NCI-H1930 (cell line): ENCODE results near the gene ACTRT2.

ENCODE experiments used
- DNase-seq, 2 experiments: peaks; one replicate each; lab custom pipeline; 2025; lab: John Stamatoyannopoulos, UW

The ACTRT2 gene

GRCh38 chr1:3033040-3033789 lies 11.9 kb downstream of the ACTRT2 start:
- DNase-seq, result no peak

GRCh38 chr1:3033790-3034090 lies 12.5 kb downstream of the ACTRT2 start:
- DNase-seq, result no peak

GRCh38 chr1:3034162-3034561 lies 12.9 kb downstream of the ACTRT2 start:
- DNase-seq, result no peak

GRCh38 chr1:3034728-3035562 lies 13.7 kb downstream of the ACTRT2 start:
- no peak for DNase-seq

- no peak for DNase-seq
Measured at GRCh38 chr1:3035563-3036446, 14.5 kb downstream of the ACTRT2 start.

- DNase-seq, result no peak
Measured at GRCh38 chr1:3036447-3037280, 15.4 kb downstream of the ACTRT2 start.

- DNase-seq, result no peak
Measured at GRCh38 chr1:3037281-3038040, 16.2 kb downstream of the ACTRT2 start.

GRCh38 chr1:3038113-3038551 lies 16.9 kb downstream of the ACTRT2 start:
- DNase-seq, result no peak

- DNase-seq, result no peak
Measured at GRCh38 chr1:3038571-3039181, 17.4 kb downstream of the ACTRT2 start.

- no peak for DNase-seq
Measured at GRCh38 chr1:3040004-3040403, 18.7 kb downstream of the ACTRT2 start.

- no peak for DNase-seq
Measured at GRCh38 chr1:3042481-3042880, 21.2 kb downstream of the ACTRT2 start.

- DNase-seq, result no peak
Measured at GRCh38 chr1:3049164-3049563, 27.9 kb downstream of the ACTRT2 start.

GRCh38 chr1:3049905-3050304 lies 28.6 kb downstream of the ACTRT2 start:
- no peak for DNase-seq

- no peak for DNase-seq
Measured at GRCh38 chr1:3050603-3051002, 29.3 kb downstream of the ACTRT2 start.

GRCh38 chr1:3051270-3052268 lies 30.3 kb downstream of the ACTRT2 start:
- DNase-seq, result no peak

- no peak for DNase-seq
Measured at GRCh38 chr1:3052501-3052900, 31.2 kb downstream of the ACTRT2 start.

- no peak for DNase-seq
Measured at GRCh38 chr1:3053366-3053980, 32.2 kb downstream of the ACTRT2 start.

GRCh38 chr1:3053986-3054385 lies 32.7 kb downstream of the ACTRT2 start:
- DNase-seq, result no peak

- no peak for DNase-seq
Measured at GRCh38 chr1:3054474-3054873, 33.2 kb downstream of the ACTRT2 start.
